H1 (cell line): Measurements from ENCODE around the gene IQGAP1. TPM values are rescaled to one million over a fixed set of nuclear protein-coding genes. Genes with fewer than 3 reads are reported as not detected.

Source experiments
- ATF2 ChIP-seq: IDR thresholded peaks from 2 replicates; pipeline ENCODE4 v1.6.1; 2012; ENCODE audit warnings: low read length, inconsistent platforms
- polyA plus RNA-seq, 7 experiments: library from polyadenylated mRNA; depleted of rRNA in 3 of 7; stranded (reverse) in 5 of 7; unstranded in 2 of 7; fragments of >200 nt in 5 of 7; fragments of 200-250 nt in 2 of 7; gene quantifications; 1 replicate in 5 of 7; 2 replicates in 1 of 7; 4 replicates in 1 of 7; pipeline versions ENCODE4 v1.2.1 to v1.2.3, GENCODE V29; 2011 to 2013; ENCODE audit warnings: missing spikeins in 2 of 7, mixed read lengths in 2 of 7
- total RNA-seq: library from RNA; stranded (reverse); fragmentation: NEBNext Ultra II Directional; extraction: Animal tissue kit (Norgen Biotek cat#: 25700); gene quantifications from 2 replicates; pipeline ENCODE4 v1.2.1, GENCODE V29; 2021

The IQGAP1 gene
- total and polyA plus RNA-seq, 2 of the 8 experiments (the other 6 are each of a cell fraction or from before 2014, with no cell fraction given) = 56.0 to 138 TPM

DNA sequence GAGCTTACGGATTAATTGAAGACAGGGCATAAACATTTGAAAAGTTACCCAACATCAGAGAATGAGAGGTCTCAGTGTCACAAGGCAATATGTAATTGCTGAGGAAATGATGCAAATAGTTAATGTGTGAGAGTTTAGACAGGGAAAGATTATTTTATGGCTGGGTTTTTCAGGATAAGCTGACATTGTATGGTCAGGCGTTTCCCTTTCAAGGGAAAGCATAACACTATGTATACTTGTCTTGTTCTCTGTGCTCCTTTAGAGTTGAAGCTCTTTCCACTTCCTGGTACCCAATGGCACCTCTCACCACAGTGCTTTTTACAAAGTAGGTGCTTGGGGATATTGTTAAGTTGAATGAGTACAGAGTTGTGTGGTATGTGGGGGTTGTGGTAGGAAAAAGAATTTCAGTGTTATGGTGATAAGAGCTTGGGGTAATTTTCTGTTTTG is 19.9 kb downstream of the IQGAP1 start (continued):
- no peak for TF ChIP-seq ATF2
